HEK293 (cell line): Measurements from ENCODE around the gene UPK1A.

Source experiments
- CTCF ChIA-PET: fragments of 350-600 bp; formaldehyde crosslinking; extraction: SDS; loops from one replicate; lab custom pipeline; 2021; ENCODE audit warnings: antibody characterized with exemption; lab: Yijun Ruan, JAX
- POLR2A ChIA-PET: fragments of 300-600 bp; formaldehyde crosslinking; extraction: SDS; loops from one replicate; lab custom pipeline; 2020; ENCODE audit warnings: antibody characterized with exemption, inconsistent platforms; lab: Yijun Ruan, JAX
- H3K27ac ChIP-seq: fragments of 200-500 bp; sonication (Bioruptor generic); 2 replicates; pipeline ENCODE4 v1.5.1; 2014; ENCODE audit warnings: low read depth, low read length, control low read depth, inconsistent platforms; ENCODE audit errors: extremely low read depth
- H3K36me3 ChIP-seq, 2 experiments: fragments of 200-500 bp in 1 of 2; sonication (Bioruptor generic) in 1 of 2; 1 replicate in 1 of 2; 2 replicates in 1 of 2; pipeline ENCODE4 v1.5.1; 2014 to 2017; ENCODE audit warnings: inconsistent platforms in 2 of 2, low read length in 2 of 2; ENCODE audit not compliant: control insufficient read depth in 2 of 2, insufficient read depth in 1 of 2
- H3K4me1 ChIP-seq: fragments of 200-500 bp; sonication (Bioruptor generic); 2 replicates; pipeline ENCODE4 v1.5.1; 2014; ENCODE audit warnings: mild to moderate bottlenecking, low read length, inconsistent platforms; ENCODE audit not compliant: control insufficient read depth, insufficient read depth
- H3K4me3 ChIP-seq: 2 replicates; pipeline ENCODE4 v1.5.1; 2011; ENCODE audit warnings: low read depth, mild to moderate bottlenecking, control low read depth, low read length, moderate library complexity
- H3K9me3 ChIP-seq: fragments of 200-500 bp; sonication (Bioruptor generic); 2 replicates; pipeline ENCODE4 v1.5.1; 2014; ENCODE audit warnings: low read depth, low read length, inconsistent platforms; ENCODE audit not compliant: control insufficient read depth, insufficient read depth
- ATF2 ChIP-seq: fragments of 450-650 bp; formaldehyde crosslinking; IDR thresholded peaks from 2 replicates; pipeline ENCODE4 v1.5.1; 2016; ENCODE audit warnings: missing biosample characterization, missing genetic modification characterization, low read depth
- IKZF3 ChIP-seq: fragments of 450-650 bp; IDR thresholded peaks from 2 replicates; pipeline ENCODE4 v1.5.0; 2018; ENCODE audit warnings: missing biosample characterization, mild to moderate bottlenecking, missing genetic modification characterization, moderate library complexity
- MZF1 ChIP-seq: fragments of 450-650 bp; formaldehyde crosslinking; IDR thresholded peaks from 2 replicates; pipeline ENCODE4 v1.5.1; 2017; ENCODE audit warnings: missing biosample characterization, missing genetic modification characterization, borderline replicate concordance
- PBX3 ChIP-seq: sonication (generic); formaldehyde crosslinking; IDR thresholded peaks from 2 replicates; pipeline ENCODE4 v1.8.1; 2022; ENCODE audit warnings: mild to moderate bottlenecking, moderate library complexity, missing genetic modification reagents
- SCRT2 ChIP-seq: fragments of 450-650 bp; formaldehyde crosslinking; IDR thresholded peaks from 2 replicates; pipeline ENCODE4 v1.5.1; 2016; ENCODE audit warnings: missing biosample characterization, missing genetic modification characterization
- SP7 ChIP-seq: fragments of 450-650 bp; formaldehyde crosslinking; IDR thresholded peaks from 2 replicates; pipeline ENCODE4 v1.5.1; 2016; ENCODE audit warnings: missing biosample characterization, missing genetic modification characterization
- YY2 ChIP-seq: fragments of 450-650 bp; formaldehyde crosslinking; IDR thresholded peaks from 2 replicates; pipeline ENCODE4 v1.5.1; 2016; ENCODE audit warnings: missing biosample characterization, missing genetic modification characterization
- ZBTB49 ChIP-seq: fragments of 450-650 bp; formaldehyde crosslinking; IDR thresholded peaks from 2 replicates; pipeline ENCODE4 v1.5.1; 2016; ENCODE audit warnings: missing biosample characterization, missing genetic modification characterization, low read depth
- ZBTB8A ChIP-seq: fragments of 450-650 bp; formaldehyde crosslinking; IDR thresholded peaks from 2 replicates; pipeline ENCODE4 v1.5.1; 2016; ENCODE audit warnings: missing biosample characterization, missing genetic modification characterization
- ZIC2 ChIP-seq: fragments of 450-650 bp; formaldehyde crosslinking; IDR thresholded peaks from 2 replicates; pipeline ENCODE4 v1.5.1; 2016; ENCODE audit warnings: missing biosample characterization, missing genetic modification characterization
- ZNF155 ChIP-seq: fragments of 450-650 bp; formaldehyde crosslinking; IDR thresholded peaks from 2 replicates; pipeline ENCODE4 v1.5.1; 2016; ENCODE audit warnings: missing biosample characterization, missing genetic modification characterization
- ZNF175 ChIP-seq: fragments of 450-650 bp; formaldehyde crosslinking; IDR thresholded peaks from 2 replicates; pipeline ENCODE4 v1.5.1; 2016; ENCODE audit warnings: missing biosample characterization, missing genetic modification characterization
- ZNF18 ChIP-seq: fragments of 450-650 bp; formaldehyde crosslinking; IDR thresholded peaks from 2 replicates; pipeline ENCODE4 v1.5.1; 2016; ENCODE audit warnings: missing biosample characterization, missing genetic modification characterization
- ZNF211 ChIP-seq: fragments of 450-650 bp; formaldehyde crosslinking; IDR thresholded peaks from 2 replicates; pipeline ENCODE4 v1.5.1; 2016; ENCODE audit warnings: low read depth, missing biosample characterization, missing genetic modification characterization
- ZNF248 ChIP-seq: fragments of 450-650 bp; formaldehyde crosslinking; IDR thresholded peaks from 2 replicates; pipeline ENCODE4 v1.5.1; 2017; ENCODE audit warnings: missing biosample characterization, missing genetic modification characterization
- ZNF391 ChIP-seq: fragments of 450-650 bp; formaldehyde crosslinking; IDR thresholded peaks from 2 replicates; pipeline ENCODE4 v1.5.1; 2016; ENCODE audit warnings: low read depth, missing biosample characterization, missing genetic modification characterization, borderline replicate concordance
- ZNF48 ChIP-seq: fragments of 450-650 bp; formaldehyde crosslinking; IDR thresholded peaks from 2 replicates; pipeline ENCODE4 v1.5.1; 2016; ENCODE audit warnings: missing biosample characterization, missing genetic modification characterization
- ZNF600 ChIP-seq: fragments of 450-650 bp; formaldehyde crosslinking; IDR thresholded peaks from 2 replicates; pipeline ENCODE4 v1.5.1; 2016; ENCODE audit warnings: missing biosample characterization, missing genetic modification characterization
- ZNF645 ChIP-seq: fragments of 450-650 bp; formaldehyde crosslinking; IDR thresholded peaks from 2 replicates; pipeline ENCODE4; 2016; ENCODE audit warnings: missing biosample characterization, missing genetic modification characterization
- ZNF670 ChIP-seq: fragments of 450-650 bp; formaldehyde crosslinking; IDR thresholded peaks from 2 replicates; pipeline ENCODE4 v1.5.1; 2016; ENCODE audit warnings: missing biosample characterization, missing genetic modification characterization, low read depth
- ZNF701 ChIP-seq: fragments of 450-650 bp; formaldehyde crosslinking; IDR thresholded peaks from 2 replicates; pipeline ENCODE4 v1.5.1; 2016; ENCODE audit warnings: missing biosample characterization, missing genetic modification characterization
- ZNF768 ChIP-seq: fragments of 450-650 bp; formaldehyde crosslinking; IDR thresholded peaks from 2 replicates; pipeline ENCODE4 v1.5.1; 2018; ENCODE audit warnings: missing biosample characterization, mild to moderate bottlenecking, missing genetic modification characterization
- ZNF777 ChIP-seq: fragments of 450-650 bp; formaldehyde crosslinking; IDR thresholded peaks from 2 replicates; pipeline ENCODE4 v1.5.1; 2017; ENCODE audit warnings: missing biosample characterization, missing genetic modification characterization, borderline replicate concordance
- ZNF830 ChIP-seq: fragments of 450-650 bp; IDR thresholded peaks from 2 replicates; pipeline ENCODE4 v1.5.0; 2018; ENCODE audit warnings: missing biosample characterization, missing genetic modification characterization, low read depth, mild to moderate bottlenecking, moderate library complexity
- ZNF837 ChIP-seq: fragments of 450-650 bp; formaldehyde crosslinking; IDR thresholded peaks from 2 replicates; pipeline ENCODE4 v1.5.1; 2016; ENCODE audit warnings: missing biosample characterization, missing genetic modification characterization
- ZSCAN23 ChIP-seq: fragments of 450-650 bp; formaldehyde crosslinking; IDR thresholded peaks from 2 replicates; pipeline ENCODE4 v1.5.1; 2016; ENCODE audit warnings: missing biosample characterization, missing genetic modification characterization
- TF ChIP-seq, protein P1 (sequence below): fragments of 450-650 bp; formaldehyde crosslinking; IDR thresholded peaks from 2 replicates; pipeline ENCODE4 v1.5.1; 2016; ENCODE audit warnings: missing biosample characterization, missing genetic modification characterization

Gene UPK1A

DNA sequence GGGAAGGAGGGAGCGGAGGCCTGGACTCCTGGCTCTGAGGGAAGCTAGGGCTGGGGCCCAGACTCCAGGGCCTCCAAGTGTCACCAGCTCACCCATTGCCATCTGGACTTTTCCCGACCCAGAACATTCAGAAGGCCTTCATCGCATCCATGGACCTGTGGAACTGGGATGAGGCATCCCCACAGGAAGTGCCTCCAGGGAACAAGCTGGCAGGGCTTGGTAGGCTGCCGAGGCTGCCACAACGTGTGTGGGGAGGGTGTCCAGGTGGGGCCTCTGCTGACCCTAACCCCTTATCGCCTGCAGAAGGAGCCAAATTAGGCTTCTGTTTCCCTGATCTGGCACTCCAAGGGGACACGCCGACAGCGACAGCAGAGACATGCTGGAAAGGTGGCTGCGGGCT lies 24.0 kb upstream of the UPK1A start:
- 0 out of 2 replicates have a peak, but pooled peaks have one; percentile 27 for TF ChIP-seq SCRT2 (tag by site-specific recombination)
- TF ChIP-seq, protein P1, sequence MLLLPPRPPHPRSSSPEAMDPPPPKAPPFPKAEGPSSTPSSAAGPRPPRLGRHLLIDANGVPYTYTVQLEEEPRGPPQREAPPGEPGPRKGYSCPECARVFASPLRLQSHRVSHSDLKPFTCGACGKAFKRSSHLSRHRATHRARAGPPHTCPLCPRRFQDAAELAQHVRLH (tag by site-specific recombination), result no peak
- TF ChIP-seq MZF1, result no peak
- no peak for TF ChIP-seq PBX3
- TF ChIP-seq ZSCAN23, result no peak
- TF ChIP-seq ZNF600 (tag by site-specific recombination), result peak; percentile 64
- TF ChIP-seq IKZF3 (tag by site-specific recombination), result peak; percentile 56
- no peak for TF ChIP-seq ZNF777 (tag by site-specific recombination)
- POLR2A ChIA-PET, result interaction anchor here (0.6 to 3.8 kb wide), 13 partner anchors 8 to 643 kb away, joined by 3 to 42 read pairs (median 6); partner anchors contain the start of genes HAUS5 and LIN37
- peaks cover 28% of the 10 kb centered on the region for H3K4me1 ChIP-seq
- H3K4me3 ChIP-seq, result no peak overlapping the region
- CTCF ChIA-PET, result interaction anchor here (0.6 to 1.3 kb wide), 7 partner anchors 7 to 227 kb away, joined by 3 to 7 read pairs (median 4); no protein-coding TSS in a partner anchor
- peaks cover 11 to 16% of the 10 kb centered on the region in 2 experiments for H3K36me3 ChIP-seq
- no peaks in the 10 kb centered on the region for H3K9me3 ChIP-seq
- H3K27ac ChIP-seq, result no peak overlapping the region

DNA sequence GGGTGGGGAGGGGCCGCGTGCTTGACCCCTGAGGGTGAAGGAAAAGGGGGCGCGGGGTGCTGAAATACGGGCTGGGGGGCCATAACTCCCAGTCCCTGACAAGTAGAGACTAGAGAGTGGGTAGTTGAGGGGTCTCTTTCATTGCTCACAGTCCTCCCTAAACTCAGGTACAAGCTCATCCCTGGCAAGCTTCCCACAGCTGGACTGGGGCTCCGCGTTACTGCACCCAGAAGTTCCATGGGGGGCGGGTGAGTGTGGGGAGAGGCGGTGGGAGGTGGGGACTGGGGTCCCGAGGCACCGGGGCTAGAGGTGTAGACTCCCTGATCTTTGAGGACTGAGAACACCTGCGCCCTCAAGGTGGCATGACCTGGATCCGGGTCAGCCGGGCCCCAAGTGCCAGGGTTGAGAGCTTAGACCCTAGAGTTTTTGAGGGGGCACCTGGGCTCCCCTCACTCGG lies 23.5 kb upstream of the UPK1A start:
- H3K27ac ChIP-seq, result peak overlapping the region; percentile 91
- CTCF ChIA-PET, result interaction anchor here (0.6 to 1.3 kb wide), 9 partner anchors 8 to 226 kb away, joined by 3 to 7 read pairs (median 3); no protein-coding TSS in a partner anchor
- H3K36me3 ChIP-seq, result peaks cover 6 to 11% of the 10 kb centered on the region in 2 experiments
- POLR2A ChIA-PET, result interaction anchor here (0.7 to 3.8 kb wide), 18 partner anchors 9 to 643 kb away, joined by 3 to 42 read pairs (median 8); partner anchors contain the start of genes HAUS5, LIN37, NFKBID and RBM42
- H3K4me3 ChIP-seq, result peak overlapping the region; percentile 42
- peaks cover 33% of the 10 kb centered on the region for H3K4me1 ChIP-seq
- no peaks in the 10 kb centered on the region for H3K9me3 ChIP-seq
- no peak for TF ChIP-seq ZBTB8A (tag by site-specific recombination)
- TF ChIP-seq ZNF768 (tag by site-specific recombination), result no peak
- TF ChIP-seq ZIC2 (tag by site-specific recombination), result no peak
- TF ChIP-seq ZNF701, result no peak
- no peak for TF ChIP-seq ZNF670 (tag by site-specific recombination)
- no peak for TF ChIP-seq ZNF391 (tag by site-specific recombination)
- TF ChIP-seq ZNF830, result no peak
- no peak for TF ChIP-seq ZNF155 (tag by site-specific recombination)
- 0 out of 2 replicates have a peak, but pooled peaks have one; percentile 5 for TF ChIP-seq ZNF837 (tag by site-specific recombination)
- TF ChIP-seq ATF2 (tag by site-specific recombination), result no peak
- no peak for TF ChIP-seq ZNF645
- no peak for TF ChIP-seq ZNF211 (tag by site-specific recombination)
- no peak for TF ChIP-seq SP7 (tag by site-specific recombination)
- no peak for TF ChIP-seq ZNF248 (tag by site-specific recombination)
- TF ChIP-seq YY2 (tag by site-specific recombination), result peak; percentile 0; the same call in 1 of the 2 replicates
- no peak for TF ChIP-seq ZNF18 (tag by site-specific recombination)
- TF ChIP-seq ZNF48 (tag by site-specific recombination), result no peak
- TF ChIP-seq ZNF175 (tag by site-specific recombination), result no peak
- no peak for TF ChIP-seq ZBTB49 (tag by site-specific recombination)
